DND-41 (cell line): ENCODE measurements around the gene SETD3.

Experiments used
- EZH2 ChIP-seq: IDR thresholded peaks from 3 replicates; pipeline ENCODE4 v1.6.1; 2012; ENCODE audit warnings: borderline replicate concordance, low read depth, mild to moderate bottlenecking, moderate library complexity, low read length, inconsistent platforms; ENCODE audit not compliant: severe bottlenecking
- TF ChIP-seq, protein P1 (sequence below): IDR thresholded peaks from 2 replicates; pipeline ENCODE4 v1.5.1; 2012; ENCODE audit warnings: borderline replicate concordance, low read length, moderate library complexity, mild to moderate bottlenecking; ENCODE audit not compliant: poor library complexity, severe bottlenecking; ENCODE audit errors: extremely low read depth

DNA sequence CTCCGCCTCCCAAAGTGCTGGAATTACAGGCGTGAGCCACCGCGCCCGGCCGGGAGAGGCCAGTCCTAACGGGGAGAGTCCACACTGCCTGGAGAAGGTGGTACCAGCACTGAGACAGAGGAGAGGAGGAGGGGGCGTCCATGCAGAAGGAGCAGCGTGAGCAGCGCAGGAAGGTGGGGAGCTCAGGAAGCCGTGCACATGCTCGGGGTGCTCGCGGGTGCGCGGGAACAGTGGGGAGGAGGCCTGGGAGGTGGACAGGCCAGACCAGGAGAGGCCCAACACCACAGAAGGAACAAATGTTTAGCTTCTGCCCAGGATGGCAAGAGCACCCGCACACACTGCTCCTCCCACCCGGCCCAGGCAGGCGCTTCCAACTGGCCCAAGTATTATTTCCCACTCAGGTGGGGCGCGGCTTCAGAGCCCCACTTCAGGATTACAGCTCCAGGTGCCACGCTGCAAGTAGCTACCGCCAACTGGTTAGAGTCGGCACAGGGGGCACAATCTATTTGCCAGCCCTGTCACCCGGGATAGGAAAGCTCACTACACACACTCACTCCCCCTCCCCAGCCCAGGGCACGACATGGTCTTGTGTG lies 127.9 kb downstream of the SETD3 start:
- TF ChIP-seq, protein P1, sequence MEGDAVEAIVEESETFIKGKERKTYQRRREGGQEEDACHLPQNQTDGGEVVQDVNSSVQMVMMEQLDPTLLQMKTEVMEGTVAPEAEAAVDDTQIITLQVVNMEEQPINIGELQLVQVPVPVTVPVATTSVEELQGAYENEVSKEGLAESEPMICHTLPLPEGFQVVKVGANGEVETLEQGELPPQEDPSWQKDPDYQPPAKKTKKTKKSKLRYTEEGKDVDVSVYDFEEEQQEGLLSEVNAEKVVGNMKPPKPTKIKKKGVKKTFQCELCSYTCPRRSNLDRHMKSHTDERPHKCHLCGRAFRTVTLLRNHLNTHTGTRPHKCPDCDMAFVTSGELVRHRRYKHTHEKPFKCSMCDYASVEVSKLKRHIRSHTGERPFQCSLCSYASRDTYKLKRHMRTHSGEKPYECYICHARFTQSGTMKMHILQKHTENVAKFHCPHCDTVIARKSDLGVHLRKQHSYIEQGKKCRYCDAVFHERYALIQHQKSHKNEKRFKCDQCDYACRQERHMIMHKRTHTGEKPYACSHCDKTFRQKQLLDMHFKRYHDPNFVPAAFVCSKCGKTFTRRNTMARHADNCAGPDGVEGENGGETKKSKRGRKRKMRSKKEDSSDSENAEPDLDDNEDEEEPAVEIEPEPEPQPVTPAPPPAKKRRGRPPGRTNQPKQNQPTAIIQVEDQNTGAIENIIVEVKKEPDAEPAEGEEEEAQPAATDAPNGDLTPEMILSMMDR = no peak
- TF ChIP-seq EZH2 = no peak
